Activated CD4-positive, alpha-beta memory T cell treated with anti-CD3 and anti-CD28 coated beads, Interleukin-2, amount 10 ng/mL, durations not matched to agents 7 days and 5 days (primary cell): Measurements from ENCODE around the gene SLC30A9. TPM values are rescaled to one million over a fixed set of nuclear protein-coding genes. Genes with fewer than 3 reads are reported as not detected.

Experiments
- CTCF ChIA-PET: fragments of 350-600 bp; sonication (Branson Sonifier 250); formaldehyde crosslinking; loops from one replicate; lab custom pipeline; 2021; ENCODE audit warnings: antibody characterized with exemption, inconsistent platforms; lab: Charles Lee
- POLR2A ChIA-PET: fragments of 350-600 bp; sonication (Branson Sonifier 250); formaldehyde crosslinking; loops from one replicate; lab custom pipeline; 2021; ENCODE audit warnings: antibody characterized with exemption; lab: Charles Lee
- DNase-seq: peaks from one replicate; pipeline ENCODE4 v3.0.0-alpha.2; 2020
- H3K27ac Mint-ChIP-seq: one replicate; pipeline ENCODE4 v1.8.0; 2021; ENCODE audit warnings: mild to moderate bottlenecking, mixed read lengths
- H3K27me3 Mint-ChIP-seq: one replicate; pipeline ENCODE4 v1.8.0; 2021; ENCODE audit warnings: mixed read lengths
- H3K36me3 Mint-ChIP-seq: one replicate; pipeline ENCODE4 v1.8.0; 2021; ENCODE audit warnings: low read depth, mixed read lengths
- H3K4me1 Mint-ChIP-seq: one replicate; pipeline ENCODE4 v1.8.0; 2021; ENCODE audit warnings: mixed read lengths
- H3K4me3 Mint-ChIP-seq: one replicate; pipeline ENCODE4 v1.8.0; 2021; ENCODE audit warnings: mild to moderate bottlenecking, mixed read lengths
- H3K9me3 Mint-ChIP-seq: one replicate; pipeline ENCODE4 v1.8.0; 2021; ENCODE audit warnings: mixed read lengths
- total RNA-seq, 2 experiments: library from RNA; stranded (reverse); gene quantifications; one replicate each; pipeline ENCODE4 v1.2.3, GENCODE V29; 2021

Gene SLC30A9
- total RNA-seq = 10 to 100 TPM; 33.2 to 34.3 TPM

DNA sequence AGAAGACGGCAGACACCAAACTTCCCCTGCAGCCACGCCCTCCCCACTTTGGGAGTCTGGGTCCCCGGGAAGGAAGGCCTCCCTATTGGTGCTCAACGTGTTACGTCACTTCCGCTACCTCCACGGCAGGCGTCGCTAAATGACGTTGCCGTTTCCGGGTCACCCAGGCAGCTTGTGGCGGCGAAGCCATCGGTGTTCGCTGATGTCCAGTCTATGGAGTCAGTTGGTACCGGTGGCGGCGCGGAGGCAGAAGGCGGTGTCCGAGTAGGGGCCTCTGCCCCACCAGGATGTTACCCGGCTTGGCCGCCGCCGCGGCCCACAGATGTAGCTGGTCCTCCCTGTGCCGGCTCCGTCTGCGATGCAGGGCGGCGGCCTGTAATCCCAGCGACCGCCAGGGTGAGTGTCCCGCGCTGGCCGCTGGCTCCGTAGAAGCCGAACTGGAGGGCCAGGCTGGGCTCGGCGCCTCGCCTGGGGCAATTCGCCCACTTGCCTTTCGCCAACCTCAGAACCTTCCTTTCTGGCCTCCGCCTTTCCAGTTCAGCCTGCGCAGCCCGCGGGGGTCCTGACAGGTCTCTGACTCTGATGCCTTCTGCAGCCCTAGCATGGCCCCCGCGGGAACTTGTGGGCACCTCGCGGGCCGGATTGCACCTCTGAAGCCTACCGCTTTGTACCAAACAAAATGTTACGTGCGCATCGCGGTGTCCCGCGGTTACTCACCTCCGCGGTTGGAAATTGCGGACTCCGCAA is at the start of gene SLC30A9:
Gene SLC30A9 (plus strand): TSS at position 166 of the 747 bp plus-strand sequence. CDS start 122 bp downstream, at position 288.
- POLR2A ChIA-PET = interaction anchor here (1.0 to 2.5 kb wide), 7 partner anchors 10 to 667 kb away, joined by 3 to 12 read pairs (median 5); partner anchors contain the start of genes ATP8A1 and TMEM33
- Mint-ChIP-seq H3K36me3 (peaks cover 5% of the 10 kb centered on the region), H3K27me3 (no peaks in the 10 kb centered on the region), H3K4me1 (peaks cover 31% of the 10 kb centered on the region), H3K27ac (peak within 1 kb of the TSS; percentile 88), H3K9me3 (no peaks in the 10 kb centered on the region), H3K4me3 (peak within 1 kb of the TSS; percentile 98)
- peak; percentile 94 for DNase-seq
- CTCF ChIA-PET = interaction anchor here (0.7 to 1.3 kb wide), 4 partner anchors 10 to 529 kb away, joined by 3 to 4 read pairs (median 3); no protein-coding TSS in a partner anchor

- no peak overlapping the region for H3K27ac Mint-ChIP-seq
- peaks cover 41% of the 10 kb centered on the region for H3K36me3 Mint-ChIP-seq
- ChIA-PET POLR2A (interaction anchor here (0.6 kb wide), 1 partner anchor 51 kb away, joined by 3 read pairs; no protein-coding TSS in a partner anchor), CTCF (no interaction called here)
- H3K4me3 Mint-ChIP-seq = no peak overlapping the region
- DNase-seq = no peak
- H3K27me3 Mint-ChIP-seq = no peaks in the 10 kb centered on the region
- peaks cover 30% of the 10 kb centered on the region for H3K4me1 Mint-ChIP-seq
- H3K9me3 Mint-ChIP-seq = no peaks in the 10 kb centered on the region
Measured at GRCh38 chr4:41940834-41941233, 49.5 kb upstream of the SLC30A9 start.

- ChIA-PET CTCF (no interaction called here), POLR2A (no interaction called here)
- no peak overlapping the region for H3K27ac Mint-ChIP-seq
- no peak for DNase-seq
- H3K9me3 Mint-ChIP-seq = no peaks in the 10 kb centered on the region
- H3K27me3 Mint-ChIP-seq = no peaks in the 10 kb centered on the region
- H3K4me1 Mint-ChIP-seq = peaks cover 10% of the 10 kb centered on the region
- H3K4me3 Mint-ChIP-seq = no peak overlapping the region
- peaks cover 38% of the 10 kb centered on the region for H3K36me3 Mint-ChIP-seq
Measured at GRCh38 chr4:41943506-41943905, 46.8 kb upstream of the SLC30A9 start.

DNA sequence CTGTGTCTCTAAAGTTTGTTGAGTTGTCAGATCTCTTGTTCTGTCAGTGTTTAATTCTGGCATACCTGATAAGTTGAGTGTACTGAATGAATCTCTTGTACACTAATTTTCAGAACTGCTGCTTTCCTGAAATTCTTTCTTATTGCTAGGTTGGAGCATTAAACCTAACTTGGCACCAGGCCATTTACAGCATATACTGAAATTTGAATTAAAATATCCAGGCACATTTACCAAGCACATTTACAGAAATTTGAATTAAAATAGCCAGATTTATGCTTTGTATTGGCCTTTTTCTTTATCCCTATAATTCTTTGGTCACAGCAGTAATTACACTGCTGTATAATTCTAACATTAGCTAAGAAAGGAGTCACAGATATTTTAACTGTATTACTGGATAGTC is 46.2 kb upstream of the SLC30A9 start:
- peaks cover 9% of the 10 kb centered on the region for H3K4me1 Mint-ChIP-seq
- H3K4me3 Mint-ChIP-seq = no peak overlapping the region
- no peak overlapping the region for H3K27ac Mint-ChIP-seq
- H3K36me3 Mint-ChIP-seq = peaks cover 40% of the 10 kb centered on the region
- no peaks in the 10 kb centered on the region for H3K9me3 Mint-ChIP-seq
- DNase-seq = no peak
- no peaks in the 10 kb centered on the region for H3K27me3 Mint-ChIP-seq
- ChIA-PET POLR2A (interaction anchor here (2.0 kb wide), 1 partner anchor 8 kb away, joined by 7 read pairs; the partner anchor contains the start of gene TMEM33), CTCF (no interaction called here)

DNA sequence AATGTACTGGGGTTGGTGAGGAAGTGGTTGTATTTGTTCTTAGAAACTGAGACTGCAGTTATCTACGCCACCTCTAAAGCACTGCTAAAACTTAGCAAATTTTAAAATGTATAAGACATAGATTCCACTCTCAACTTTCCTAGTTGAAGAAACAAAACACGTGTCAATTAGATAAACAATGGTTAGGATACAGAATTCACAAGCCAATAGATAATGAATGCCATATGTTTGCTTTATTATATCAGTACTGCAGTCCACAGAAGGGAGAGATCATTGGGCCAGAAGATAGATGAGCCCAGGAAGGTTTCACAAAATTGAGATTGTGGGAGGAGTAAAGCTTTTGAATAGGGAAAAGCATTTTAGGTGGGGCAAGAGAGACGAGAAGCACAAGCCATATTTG is 40.8 kb upstream of the SLC30A9 start:
- H3K9me3 Mint-ChIP-seq = no peaks in the 10 kb centered on the region
- no peak for DNase-seq
- H3K4me1 Mint-ChIP-seq = peaks cover 18% of the 10 kb centered on the region
- no peak overlapping the region for H3K27ac Mint-ChIP-seq
- peaks cover 50% of the 10 kb centered on the region for H3K36me3 Mint-ChIP-seq
- no peak overlapping the region for H3K4me3 Mint-ChIP-seq
- POLR2A ChIA-PET = no interaction called here
- H3K27me3 Mint-ChIP-seq = no peaks in the 10 kb centered on the region
- CTCF ChIA-PET = interaction anchor here (0.9 to 1.5 kb wide), 2 partner anchors 14 to 15 kb away, joined by 3 read pairs; no protein-coding TSS in a partner anchor

GRCh38 chr4:41957634-41958033 is 32.7 kb upstream of the SLC30A9 start:
- POLR2A ChIA-PET = interaction anchor here (3.1 kb wide), 1 partner anchor 22 kb away, joined by 11 read pairs; the partner anchor contains the start of gene TMEM33
- peaks cover 22% of the 10 kb centered on the region for H3K36me3 Mint-ChIP-seq
- DNase-seq = no peak
- H3K4me1 Mint-ChIP-seq = no peaks in the 10 kb centered on the region
- H3K9me3 Mint-ChIP-seq = no peaks in the 10 kb centered on the region
- H3K4me3 Mint-ChIP-seq = no peak overlapping the region
- CTCF ChIA-PET = interaction anchor here (0.7 to 0.8 kb wide), 7 partner anchors 10 to 1596 kb away, joined by 3 to 8 read pairs (median 3); no protein-coding TSS in a partner anchor
- no peak overlapping the region for H3K27ac Mint-ChIP-seq
- no peaks in the 10 kb centered on the region for H3K27me3 Mint-ChIP-seq

DNA sequence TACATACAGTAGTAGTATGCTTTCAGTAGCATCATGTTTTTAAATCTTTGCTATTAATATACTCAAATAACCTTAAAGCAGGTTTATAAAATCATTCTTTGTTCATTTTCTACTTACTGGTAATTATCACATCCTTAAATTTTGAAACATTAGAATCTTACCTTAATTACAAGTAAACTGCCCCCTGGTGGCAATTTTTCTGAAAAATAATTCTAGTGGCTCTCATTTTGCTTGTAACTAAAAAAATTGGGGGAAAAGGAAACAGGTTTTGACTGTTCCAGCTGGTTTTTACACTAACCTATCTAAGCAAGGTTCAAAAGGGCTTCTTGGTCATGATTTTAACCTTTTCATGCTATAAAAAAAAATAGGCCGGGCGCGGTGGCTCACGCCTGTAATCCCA is 27.2 kb upstream of the SLC30A9 start:
- CTCF ChIA-PET = interaction anchor here (1.0 to 1.4 kb wide), 7 partner anchors 10 to 122 kb away, joined by 3 to 7 read pairs (median 3); partner anchors contain the start of gene TMEM33
- no peak overlapping the region for H3K27ac Mint-ChIP-seq
- POLR2A ChIA-PET = no interaction called here
- H3K4me1 Mint-ChIP-seq = no peaks in the 10 kb centered on the region
- H3K4me3 Mint-ChIP-seq = no peak overlapping the region
- H3K9me3 Mint-ChIP-seq = peaks cover 3% of the 10 kb centered on the region
- no peaks in the 10 kb centered on the region for H3K27me3 Mint-ChIP-seq
- no peak for DNase-seq
- peaks cover 2% of the 10 kb centered on the region for H3K36me3 Mint-ChIP-seq

- Mint-ChIP-seq H3K36me3 (peaks cover 5% of the 10 kb centered on the region), H3K27ac (no peak overlapping the region), H3K27me3 (no peaks in the 10 kb centered on the region), H3K4me1 (no peaks in the 10 kb centered on the region), H3K9me3 (peaks cover 5% of the 10 kb centered on the region), H3K4me3 (no peak overlapping the region)
- CTCF ChIA-PET = interaction anchor here (0.7 to 1.2 kb wide), 5 partner anchors 11 to 29 kb away, joined by 3 to 7 read pairs (median 3); partner anchors contain the start of genes SLC30A9 and TMEM33
- DNase-seq = no peak
- POLR2A ChIA-PET = no interaction called here
Measured at GRCh38 chr4:41964401-41964800, 25.9 kb upstream of the SLC30A9 start.

GRCh38 chr4:41967392-41967791 is 22.9 kb upstream of the SLC30A9 start:
- H3K4me3 Mint-ChIP-seq = no peak overlapping the region
- H3K27ac Mint-ChIP-seq = no peak overlapping the region
- H3K9me3 Mint-ChIP-seq = peaks cover 5% of the 10 kb centered on the region
- ChIA-PET POLR2A (interaction anchor here (2.0 kb wide), 1 partner anchor 23 kb away, joined by 9 read pairs; the partner anchor contains the start of gene SLC30A9), CTCF (interaction anchor here (0.6 to 1.1 kb wide), 3 partner anchors 9 to 31 kb away, joined by 3 read pairs; no protein-coding TSS in a partner anchor)
- DNase-seq = no peak
- H3K4me1 Mint-ChIP-seq = no peaks in the 10 kb centered on the region
- no peaks in the 10 kb centered on the region for H3K27me3 Mint-ChIP-seq
- peaks cover 3% of the 10 kb centered on the region for H3K36me3 Mint-ChIP-seq

DNA sequence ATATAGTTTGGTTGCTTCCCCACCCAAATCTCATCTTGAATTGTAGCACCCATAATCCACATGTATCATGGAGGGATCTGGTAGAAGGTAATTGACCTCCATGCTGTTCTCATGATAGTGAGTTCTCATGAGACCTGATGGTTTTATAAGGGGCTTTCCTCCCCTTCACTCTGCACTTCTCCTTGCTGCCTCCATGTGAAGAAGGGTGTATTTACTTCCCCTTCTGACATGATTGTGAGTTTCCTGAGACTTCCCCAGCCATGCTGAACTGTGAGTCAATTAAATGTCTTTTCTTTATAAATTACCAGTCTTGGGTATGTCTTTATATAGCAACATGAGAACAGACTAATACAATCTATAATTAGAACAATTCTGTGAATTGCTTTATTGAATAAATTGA is 20.7 kb upstream of the SLC30A9 start:
- Mint-ChIP-seq H3K4me1 (no peaks in the 10 kb centered on the region), H3K36me3 (peaks cover 3% of the 10 kb centered on the region), H3K4me3 (no peak overlapping the region), H3K27ac (no peak overlapping the region), H3K27me3 (no peaks in the 10 kb centered on the region), H3K9me3 (peaks cover 5% of the 10 kb centered on the region)
- DNase-seq = no peak
- ChIA-PET CTCF (no interaction called here), POLR2A (no interaction called here)

- Mint-ChIP-seq H3K4me1 (no peaks in the 10 kb centered on the region), H3K36me3 (no peaks in the 10 kb centered on the region), H3K9me3 (no peaks in the 10 kb centered on the region), H3K27ac (no peak overlapping the region), H3K4me3 (no peak overlapping the region), H3K27me3 (no peaks in the 10 kb centered on the region)
- CTCF ChIA-PET = no interaction called here
- DNase-seq = no peak
- POLR2A ChIA-PET = interaction anchor here (1.0 kb wide), 1 partner anchor 15 kb away, joined by 3 read pairs; the partner anchor contains the start of gene SLC30A9
Measured at GRCh38 chr4:41975341-41975740, 15.0 kb upstream of the SLC30A9 start.

DNA sequence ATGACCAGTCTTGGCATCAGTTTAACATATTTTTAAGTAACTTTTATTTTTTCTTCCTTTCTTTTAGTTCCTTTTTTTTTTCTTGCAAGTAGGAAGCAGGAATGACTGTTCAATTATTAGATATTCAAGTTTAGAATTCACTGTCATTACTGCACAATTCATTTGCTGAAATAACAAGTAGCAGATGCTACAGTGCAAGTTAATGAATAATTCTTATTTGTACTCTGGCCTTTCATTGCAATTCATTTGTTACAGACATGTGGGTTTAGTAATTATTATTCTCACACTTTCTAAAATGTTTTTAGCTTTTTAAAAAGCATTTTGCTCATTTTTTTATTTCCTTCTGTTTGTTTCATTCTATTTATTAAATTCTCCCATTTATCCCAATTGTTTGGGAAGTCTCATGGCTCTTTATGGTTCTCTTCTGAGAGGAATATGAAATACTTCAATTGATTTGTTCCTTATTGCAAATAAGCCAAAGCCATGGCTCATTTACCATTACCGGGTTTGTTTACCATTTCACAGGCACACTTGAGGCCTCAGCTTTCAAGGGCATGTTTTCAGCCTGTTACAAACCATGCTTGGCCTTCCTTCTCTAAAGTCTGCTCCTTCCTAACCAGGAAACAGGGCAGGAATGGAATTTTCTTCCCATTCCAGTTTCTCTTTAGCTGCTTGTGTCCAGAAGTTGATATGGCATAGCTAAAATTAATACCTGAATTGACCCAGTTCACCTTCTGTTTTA is 13.4 kb upstream of the SLC30A9 start:
- H3K27ac Mint-ChIP-seq = no peak overlapping the region
- no peaks in the 10 kb centered on the region for H3K4me1 Mint-ChIP-seq
- no peak for DNase-seq
- no peaks in the 10 kb centered on the region for H3K9me3 Mint-ChIP-seq
- ChIA-PET CTCF (no interaction called here), POLR2A (interaction anchor here (1.1 kb wide), 1 partner anchor 30 kb away, joined by 3 read pairs; no protein-coding TSS in a partner anchor)
- H3K4me3 Mint-ChIP-seq = no peak overlapping the region
- H3K27me3 Mint-ChIP-seq = no peaks in the 10 kb centered on the region
- H3K36me3 Mint-ChIP-seq = no peaks in the 10 kb centered on the region
